ENCODE results near the gene CRNKL1.

CRNKL1 gene

DNA sequence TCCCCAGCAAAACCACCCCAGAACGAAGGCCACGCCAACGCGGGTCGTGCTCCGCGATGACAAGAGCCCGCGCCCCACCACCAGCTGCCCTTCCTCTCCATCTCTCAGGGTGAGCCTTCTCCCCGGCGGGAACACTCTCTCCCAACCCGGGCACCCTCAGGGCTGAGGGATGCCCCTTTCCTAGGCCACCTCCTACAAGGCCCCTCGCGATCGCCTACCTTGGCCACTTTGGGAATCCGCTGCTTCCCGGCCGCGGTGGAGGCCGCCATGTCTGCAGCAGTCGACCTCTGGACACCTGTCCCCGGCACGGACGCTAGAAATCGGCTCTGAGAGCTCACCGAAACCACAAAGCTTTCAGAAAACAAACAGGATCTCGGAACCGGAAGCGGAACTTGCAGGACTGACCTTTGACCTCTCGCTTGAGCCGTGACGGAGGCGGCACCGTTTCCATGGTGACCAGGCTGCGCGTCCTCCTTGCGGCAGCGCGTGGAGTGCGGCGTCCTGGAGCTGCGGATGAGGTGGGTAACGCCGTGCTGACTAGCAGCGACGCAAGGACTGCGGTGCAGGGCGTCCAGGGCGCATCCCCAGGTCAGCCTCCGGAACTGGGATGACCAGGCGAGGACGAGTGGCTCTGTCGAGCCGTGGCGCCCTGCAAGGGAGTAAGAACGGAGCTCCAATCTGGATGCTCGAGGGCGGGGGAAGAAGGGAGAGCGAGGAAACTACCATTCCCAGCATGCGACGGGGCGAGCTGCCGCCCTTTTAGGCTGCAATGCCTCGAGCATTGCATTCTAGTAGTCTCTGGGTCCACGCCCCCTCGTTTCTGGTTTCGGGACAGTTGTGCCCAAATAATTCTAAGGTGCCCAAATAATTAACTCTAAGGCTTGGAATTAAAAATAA lies at the start of gene CRNKL1, which contains the start of gene CFAP61:
TSS of gene CRNKL1 (minus strand) at position 393 of the 897 bp plus-strand sequence. CDS start at position 269, 124 bp downstream.
TSS of gene CFAP61 (plus strand) at position 459 of the 897 bp plus-strand sequence. CDS start 4,122 bp downstream, outside the sequence.
- peak; percentile 99 for DNase-seq (ENCODE audit: low spot score)

DNA sequence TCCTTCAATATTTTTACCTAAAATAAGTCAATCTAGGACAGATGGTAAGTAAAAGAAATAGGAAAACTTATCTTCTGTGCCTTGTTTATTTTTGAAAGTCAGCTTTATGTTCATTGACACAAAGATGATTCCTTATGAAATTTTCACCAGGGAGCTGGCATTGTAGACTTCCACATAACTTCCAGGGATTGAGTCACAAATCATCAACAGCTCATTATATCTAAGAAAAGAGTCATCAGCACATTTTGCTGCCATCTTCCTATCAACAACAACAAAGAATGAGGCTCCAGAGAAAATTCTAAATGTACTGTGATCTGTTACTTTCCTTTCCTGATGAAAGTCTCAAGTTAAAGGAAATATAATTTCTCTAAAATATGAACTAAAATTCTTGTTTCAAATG lies 48.6 kb upstream of the CRNKL1 start:
- DNase-seq (ENCODE audit: low spot score) = no peak

DNA sequence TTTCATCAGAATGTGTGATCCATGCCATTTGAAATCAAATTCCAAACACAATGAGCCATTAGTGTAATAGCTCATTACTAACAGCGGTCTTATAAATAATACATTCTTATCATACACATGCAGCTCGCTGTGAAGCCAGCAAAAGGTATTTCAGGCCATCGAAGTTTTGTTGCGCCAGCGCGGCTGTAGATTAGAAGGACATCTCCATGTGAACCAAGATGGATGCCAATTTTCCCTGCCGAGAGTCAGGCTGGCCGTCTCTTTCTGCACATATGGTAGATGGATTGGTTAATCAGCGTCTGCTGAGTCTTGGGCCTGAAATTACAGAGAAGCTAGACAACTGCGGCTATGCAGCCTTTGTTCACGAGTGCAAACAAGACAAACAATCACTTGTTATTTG lies 44.2 kb upstream of the CRNKL1 start:
- no peak for DNase-seq (ENCODE audit: low spot score)

DNA sequence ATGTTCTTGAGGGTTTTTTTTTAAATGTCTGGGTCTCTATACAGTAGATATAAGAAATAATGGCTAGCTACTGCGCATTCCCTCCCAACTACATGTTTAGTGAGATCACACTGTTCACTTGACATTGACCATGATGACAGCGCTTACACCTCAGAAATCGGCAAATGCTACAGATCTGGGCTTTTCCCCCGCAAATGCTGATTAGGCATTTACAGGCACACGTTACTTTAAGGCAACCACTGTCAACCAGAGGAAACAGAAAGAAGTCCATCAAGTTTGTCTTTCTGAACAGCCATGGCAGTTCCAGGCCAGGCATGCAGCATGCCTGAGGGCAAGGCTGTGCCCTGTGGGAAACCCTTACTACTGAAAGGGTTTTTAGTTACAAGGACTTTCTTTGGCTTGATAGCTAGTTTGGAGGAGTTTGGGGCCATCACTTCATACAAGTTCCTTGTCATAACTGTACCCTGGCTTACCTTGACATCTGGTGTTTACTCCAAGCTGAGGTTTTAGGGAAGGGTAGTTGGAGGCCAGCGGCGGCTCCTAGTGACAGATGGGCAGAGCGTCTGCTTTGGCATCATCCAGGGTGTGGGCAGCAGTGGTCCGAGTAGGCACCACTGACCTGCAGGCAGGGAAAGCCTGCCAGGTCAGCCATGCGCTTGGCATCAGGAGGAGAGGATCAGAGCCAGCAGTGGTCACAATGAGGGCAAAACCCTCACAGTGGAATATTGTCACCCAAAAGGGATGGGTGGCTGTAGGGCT lies 43.0 kb upstream of the CRNKL1 start:
- DNase-seq (ENCODE audit: low spot score) = no peak

DNA sequence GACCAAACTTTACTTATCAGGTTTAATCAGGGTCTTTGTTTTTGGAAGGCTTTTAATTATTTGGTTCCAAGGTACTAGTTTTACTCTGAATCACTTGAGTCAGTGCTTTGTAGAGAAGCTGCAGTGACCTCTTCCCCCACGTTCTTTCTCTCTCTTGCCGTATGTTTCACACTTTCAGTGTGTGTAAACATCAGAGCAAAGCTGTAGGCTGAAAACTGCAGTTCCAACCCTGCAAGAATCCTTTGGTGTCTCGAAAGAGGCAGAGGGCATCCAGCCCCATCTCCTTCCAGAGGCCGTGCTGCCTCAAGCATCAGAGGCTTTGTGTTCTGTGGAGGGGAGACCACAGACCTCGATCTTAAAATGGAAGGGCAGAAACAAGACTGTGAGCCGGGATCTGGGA lies 42.1 kb upstream of the CRNKL1 start:
- no peak for DNase-seq (ENCODE audit: low spot score)

DNA sequence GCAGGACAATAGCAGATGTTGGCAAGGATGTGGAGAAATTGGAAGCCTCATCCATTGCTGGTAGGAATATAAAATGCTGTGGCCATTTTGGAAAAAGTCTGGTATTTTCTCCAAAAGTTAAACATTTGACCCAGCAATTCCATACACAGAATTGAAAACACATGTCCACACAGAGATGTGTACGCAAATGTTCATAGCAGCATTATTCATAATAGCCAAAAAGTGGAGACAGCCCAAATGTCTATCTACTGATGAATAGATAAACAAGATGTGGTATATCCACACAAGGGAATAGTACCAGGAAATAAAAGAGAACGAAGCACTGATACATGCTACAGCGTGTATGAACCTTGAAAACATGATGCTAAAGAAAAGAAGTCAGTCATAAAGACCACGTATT lies 40.6 kb upstream of the CRNKL1 start:
- DNase-seq (ENCODE audit: low spot score) = no peak

DNA sequence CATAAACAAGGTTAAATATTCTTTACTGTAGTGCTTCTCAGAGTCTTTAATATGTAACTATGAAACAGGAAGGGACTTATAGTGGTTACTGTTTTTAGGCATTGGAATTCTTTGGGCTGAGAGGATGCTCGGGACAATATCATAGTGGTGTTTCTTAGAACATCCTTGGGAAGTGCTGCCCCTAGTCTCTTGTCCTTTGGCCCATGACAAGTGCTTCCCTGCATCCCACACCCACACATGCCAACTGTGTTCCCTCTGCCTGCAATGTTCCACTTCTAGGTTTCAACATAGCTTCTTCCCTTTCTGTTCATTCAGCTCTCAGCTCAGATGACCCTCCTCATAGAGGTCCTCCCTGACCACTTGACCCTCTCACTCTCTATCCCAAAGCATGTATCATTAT lies 37.7 kb upstream of the CRNKL1 start:
- no peak for DNase-seq (ENCODE audit: low spot score)

DNA sequence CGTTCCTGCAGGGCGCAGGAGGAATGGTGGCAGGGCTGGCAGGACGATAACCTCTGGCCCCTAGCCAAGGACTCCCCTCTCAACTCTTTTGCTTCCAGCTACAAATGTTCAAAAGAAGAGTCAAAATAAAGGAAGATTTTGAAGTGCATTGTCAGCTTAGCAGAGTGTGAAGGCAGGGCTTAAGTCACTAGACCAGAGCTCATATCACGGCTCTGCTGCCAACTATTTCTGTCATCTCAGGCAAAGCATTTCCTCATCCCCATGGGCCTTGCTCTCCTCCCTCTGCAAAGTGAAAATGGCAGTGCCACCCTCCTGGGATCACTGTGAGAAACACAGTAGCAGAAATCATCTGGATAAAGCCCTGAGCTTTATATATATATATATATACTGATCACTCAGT lies 36.8 kb upstream of the CRNKL1 start:
- DNase-seq (ENCODE audit: low spot score) = no peak

DNA sequence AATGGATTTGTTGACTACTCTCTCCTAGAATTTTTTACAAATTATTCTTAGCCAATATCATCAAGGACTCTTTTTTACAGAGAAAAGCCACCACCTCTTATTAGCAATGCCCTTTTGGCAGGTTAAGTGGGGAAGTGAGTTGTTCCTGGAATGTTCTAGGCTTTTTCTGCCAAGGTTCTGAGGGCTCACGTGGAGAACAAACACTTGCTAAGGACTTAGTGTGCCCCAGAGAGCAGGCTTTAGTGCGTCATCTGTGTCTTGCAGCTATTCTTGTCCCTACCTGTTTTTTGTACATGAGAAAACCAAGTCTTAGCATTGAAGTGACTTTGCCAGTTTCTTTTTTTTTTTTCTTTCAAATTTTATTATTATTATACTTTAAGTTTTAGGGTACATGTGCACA lies 33.5 kb upstream of the CRNKL1 start:
- no peak for DNase-seq (ENCODE audit: low spot score)

DNA sequence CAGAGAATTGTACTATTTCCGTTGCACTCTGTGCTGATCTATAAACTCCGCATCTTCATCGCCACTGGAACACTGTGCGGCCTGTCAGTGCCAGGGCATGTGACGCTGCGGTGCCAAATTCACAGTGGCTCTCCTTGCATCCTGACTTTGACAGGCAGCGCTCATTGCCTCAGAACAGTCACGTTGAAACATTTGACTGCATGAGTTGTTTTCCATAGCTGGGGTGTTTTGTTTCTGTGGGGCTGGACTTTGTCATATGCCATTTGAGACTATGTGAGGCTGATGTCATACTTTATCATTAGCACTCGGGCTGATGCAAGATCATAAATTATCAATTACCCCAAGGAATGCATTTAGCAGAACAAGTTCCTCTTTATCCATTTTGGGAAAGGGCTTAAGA lies 32.8 kb upstream of the CRNKL1 start:
- DNase-seq (ENCODE audit: low spot score) = no peak

DNA sequence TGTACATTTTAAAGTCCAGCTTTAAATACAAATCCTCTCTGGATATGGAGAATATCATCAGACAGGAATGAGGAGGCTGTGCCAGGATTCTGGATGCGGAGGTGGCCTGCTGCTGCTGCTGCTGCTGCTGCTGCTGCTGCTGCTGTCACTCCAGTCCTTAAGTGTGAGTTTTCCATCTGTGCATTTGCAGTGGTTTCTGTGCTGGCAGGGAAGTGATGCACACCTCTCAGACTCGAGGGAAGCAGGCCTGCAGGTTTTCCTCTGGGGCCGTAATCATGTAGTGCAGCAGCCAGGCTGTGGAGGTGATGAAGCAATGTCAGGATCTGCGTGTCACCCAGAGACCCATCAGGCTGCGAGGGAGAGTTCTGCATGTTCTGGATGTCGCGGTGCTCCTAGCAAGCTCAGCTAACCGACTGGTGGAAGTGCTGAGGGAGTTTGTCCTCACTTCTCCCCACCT lies 32.1 kb upstream of the CRNKL1 start:
- DNase-seq (ENCODE audit: low spot score) = no peak

DNA sequence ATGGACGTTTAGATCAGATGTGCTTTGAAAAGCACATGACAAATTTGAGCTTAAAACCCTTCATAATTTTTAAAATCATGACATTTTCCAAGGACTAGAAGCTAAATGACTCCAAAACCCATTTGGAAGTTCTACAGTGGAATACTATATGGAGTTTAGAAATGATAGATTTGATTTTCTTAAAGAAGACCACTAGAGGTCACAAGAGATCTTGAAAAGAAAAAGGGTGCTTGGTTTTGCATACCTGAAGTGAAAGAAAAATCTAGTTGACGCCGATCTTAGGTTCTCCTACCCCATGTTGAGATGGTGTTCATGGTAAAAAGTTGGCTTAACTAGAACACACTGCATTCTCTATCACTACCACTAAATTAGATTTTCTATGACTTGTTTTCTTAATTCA lies 31.5 kb upstream of the CRNKL1 start:
- peak; percentile 81 for DNase-seq (ENCODE audit: low spot score)

DNA sequence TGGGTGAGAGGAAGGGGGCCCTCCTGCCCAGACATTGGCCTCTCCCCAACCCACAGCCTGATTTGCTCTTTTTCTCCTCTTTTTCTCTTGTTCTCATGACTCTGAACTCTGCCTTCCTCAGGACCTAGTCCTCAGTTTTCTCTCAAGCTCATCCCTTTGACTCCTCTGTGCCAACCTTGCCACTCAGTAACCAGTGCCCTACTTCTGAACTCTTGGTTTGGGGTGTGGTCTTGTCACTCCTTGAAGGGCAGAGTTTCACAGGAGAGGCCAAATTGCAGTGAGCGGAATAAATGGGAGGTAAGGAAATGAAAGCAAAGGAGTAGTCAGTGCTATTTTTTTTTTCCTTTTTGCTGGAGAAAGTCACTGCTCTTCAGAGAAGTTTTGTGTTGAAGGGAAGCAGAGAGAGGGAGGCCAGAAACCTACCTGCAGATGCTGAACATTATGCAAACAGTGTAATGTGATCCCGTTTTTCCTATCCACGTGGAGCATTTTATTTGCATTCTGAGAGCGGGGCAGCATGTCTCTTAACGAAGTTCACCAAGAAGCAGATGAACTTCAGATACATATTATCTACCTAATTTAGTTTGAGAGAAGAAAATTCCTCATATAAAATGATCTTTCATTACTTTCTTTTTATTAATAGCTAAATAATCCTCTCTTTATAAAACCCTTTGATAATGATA lies 27.0 kb upstream of the CRNKL1 start:
- no peak for DNase-seq (ENCODE audit: low spot score)

DNA sequence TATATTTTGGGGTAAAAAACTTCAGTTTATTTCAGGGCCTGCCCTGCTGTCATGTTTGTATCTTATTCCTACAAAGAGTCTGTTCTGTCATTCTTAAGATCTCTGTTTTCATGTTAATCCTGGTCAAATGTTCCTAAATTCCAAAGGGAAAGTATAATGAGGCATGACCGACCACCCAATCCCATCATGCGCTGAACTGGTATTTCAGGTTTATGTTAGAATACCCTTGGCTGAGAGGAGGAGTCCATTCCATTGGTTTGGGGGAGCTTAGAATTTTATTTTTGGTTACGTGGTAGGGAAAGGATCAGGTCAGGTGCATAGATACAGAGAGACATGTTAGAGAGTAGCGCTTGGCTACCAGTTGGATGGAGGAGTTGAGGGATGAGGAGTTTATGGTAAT lies 25.8 kb upstream of the CRNKL1 start:
- DNase-seq (ENCODE audit: low spot score) = no peak

DNA sequence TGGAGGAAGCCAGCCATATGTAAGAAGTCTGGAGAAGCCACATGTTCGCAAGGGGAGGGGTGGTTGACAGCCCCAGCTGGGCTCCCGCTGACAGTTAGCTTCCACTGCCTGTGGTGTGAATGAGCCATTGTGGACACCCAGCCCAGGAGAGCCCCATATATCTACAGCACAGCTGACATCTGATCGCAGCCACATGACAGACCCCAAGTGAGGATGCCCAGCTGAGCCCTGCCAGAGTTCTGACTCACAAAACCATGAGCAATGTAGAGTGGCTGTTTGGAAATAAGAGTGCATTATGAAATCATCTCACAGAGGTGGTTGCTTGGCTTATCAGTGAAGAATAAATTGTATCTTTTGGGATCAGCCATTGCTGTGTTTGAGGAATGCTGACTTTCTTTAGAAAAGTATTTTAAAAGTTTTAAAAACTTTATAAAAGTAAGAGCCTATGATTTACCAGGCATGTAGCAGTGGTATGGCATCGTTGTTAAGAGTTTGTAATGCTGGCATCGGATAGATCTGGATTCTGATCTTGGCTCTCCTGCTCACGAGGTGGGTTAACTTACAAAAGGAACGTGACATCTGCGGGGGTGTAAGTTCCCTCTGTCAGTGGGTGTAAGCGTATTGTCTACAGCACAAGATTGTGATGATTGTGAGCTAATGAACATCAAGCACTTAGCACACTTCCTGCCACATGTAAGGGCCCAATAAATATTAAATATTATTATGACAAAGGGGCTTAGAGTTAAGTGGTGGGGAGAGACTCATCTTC lies 24.2 kb upstream of the CRNKL1 start:
- DNase-seq (ENCODE audit: low spot score) = peak; percentile 56

DNA sequence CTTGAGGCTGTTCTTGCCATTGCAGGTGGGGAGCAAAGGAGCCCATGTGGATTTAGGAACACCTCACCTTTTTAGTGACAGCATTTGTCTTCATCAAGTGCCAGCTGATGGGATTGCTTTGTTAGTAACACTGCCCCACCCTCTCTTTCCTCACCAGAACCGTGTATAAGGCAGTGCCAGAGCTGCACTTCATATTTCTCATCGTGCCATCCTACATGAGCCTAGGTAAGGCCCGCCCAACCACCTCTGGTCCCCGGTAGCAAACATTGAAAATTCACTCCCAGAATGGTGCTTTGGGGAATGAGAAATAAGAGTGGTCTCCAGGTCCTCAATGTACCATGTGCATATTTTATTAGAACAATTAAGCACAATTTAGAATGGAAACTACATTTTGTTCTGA lies 22.8 kb upstream of the CRNKL1 start:
- DNase-seq (ENCODE audit: low spot score) = no peak

DNA sequence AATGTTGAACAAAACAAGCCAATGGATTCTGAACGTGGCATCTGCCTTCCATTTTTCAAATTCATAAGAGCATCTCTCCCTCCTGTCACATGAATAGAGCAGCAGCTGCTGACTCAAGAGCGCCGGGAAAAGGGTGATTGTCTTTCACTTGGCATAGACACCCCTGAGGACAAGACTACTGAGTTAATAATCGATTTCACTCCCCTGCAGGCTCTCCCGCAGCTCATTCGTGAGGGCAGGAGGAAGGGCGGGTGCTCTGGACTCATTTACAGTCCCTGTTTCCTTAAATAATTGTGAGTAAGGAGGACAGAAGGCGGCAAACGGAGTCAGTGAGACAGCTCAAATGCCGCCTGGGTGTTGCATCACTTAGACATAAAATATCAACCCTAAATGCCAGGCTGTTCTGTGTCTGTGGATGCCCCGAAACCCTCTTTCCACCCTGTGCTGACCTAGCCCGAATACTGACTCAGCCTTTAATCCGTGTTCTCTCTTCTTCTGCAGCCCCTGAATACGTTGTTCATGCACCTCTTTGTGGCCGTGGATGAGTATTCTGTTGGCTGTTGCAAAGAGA lies 21.6 kb upstream of the CRNKL1 start:
- no peak for DNase-seq (ENCODE audit: low spot score)

DNA sequence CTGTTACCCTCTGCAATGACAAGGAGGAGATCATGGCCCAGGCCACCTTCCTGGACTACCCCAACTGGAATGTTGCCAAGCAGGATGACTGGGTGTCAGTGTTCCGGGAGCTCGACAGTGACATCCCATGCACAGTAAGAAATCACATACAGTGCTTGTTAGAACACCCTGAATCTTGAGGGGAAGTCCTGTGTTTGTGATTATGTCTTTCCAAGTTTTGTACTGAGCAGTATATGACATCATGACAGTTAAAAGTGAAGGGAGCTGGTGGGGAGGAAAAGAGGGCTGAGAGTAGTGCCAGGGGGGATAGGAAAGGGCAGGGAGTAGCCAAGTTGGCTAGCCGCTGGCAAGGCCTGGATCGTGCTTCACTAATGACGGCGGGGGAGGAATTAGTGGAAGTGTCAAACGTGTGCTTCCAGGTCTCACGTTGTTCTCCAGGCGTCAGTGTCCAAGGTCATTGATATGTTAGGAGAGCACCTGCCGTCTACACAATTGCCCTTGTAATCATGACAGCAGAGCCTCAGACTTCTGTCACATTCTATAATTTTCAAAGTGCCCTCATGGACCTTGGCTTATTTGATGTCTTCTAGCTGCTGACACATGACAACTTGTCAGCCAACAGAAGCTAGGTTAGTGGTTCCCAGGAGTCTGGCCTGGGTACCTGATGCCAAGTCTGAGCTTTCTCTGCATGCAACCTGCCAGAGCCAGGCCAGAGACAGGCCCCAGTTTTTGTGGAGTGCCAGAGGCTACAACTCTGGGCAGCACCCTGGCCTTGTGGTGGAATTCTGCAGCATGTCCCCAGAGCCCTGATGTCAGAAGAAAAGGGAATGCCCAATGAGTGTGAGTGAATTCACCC lies 18.8 kb upstream of the CRNKL1 start:
- no peak for DNase-seq (ENCODE audit: low spot score)

DNA sequence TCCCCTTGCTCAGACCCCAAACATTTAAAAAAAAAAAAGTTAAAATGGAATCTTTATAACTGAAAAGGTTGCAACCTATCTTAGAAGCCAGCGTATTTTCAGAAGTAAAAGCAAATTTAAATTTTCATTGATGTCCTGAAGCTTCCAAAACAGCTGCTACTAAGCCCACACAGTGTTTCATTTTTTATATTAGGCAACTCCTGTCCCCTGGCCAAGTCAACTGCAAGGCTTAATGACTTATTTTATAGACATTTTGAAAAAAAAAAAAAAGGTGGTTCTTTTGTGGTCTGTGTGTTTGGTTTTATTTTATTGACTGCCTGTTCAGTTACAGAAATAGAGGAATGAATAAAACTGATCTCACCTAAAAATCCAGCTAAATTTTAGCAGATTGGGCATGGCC lies 13.1 kb upstream of the CRNKL1 start:
- DNase-seq (ENCODE audit: low spot score) = no peak

DNA sequence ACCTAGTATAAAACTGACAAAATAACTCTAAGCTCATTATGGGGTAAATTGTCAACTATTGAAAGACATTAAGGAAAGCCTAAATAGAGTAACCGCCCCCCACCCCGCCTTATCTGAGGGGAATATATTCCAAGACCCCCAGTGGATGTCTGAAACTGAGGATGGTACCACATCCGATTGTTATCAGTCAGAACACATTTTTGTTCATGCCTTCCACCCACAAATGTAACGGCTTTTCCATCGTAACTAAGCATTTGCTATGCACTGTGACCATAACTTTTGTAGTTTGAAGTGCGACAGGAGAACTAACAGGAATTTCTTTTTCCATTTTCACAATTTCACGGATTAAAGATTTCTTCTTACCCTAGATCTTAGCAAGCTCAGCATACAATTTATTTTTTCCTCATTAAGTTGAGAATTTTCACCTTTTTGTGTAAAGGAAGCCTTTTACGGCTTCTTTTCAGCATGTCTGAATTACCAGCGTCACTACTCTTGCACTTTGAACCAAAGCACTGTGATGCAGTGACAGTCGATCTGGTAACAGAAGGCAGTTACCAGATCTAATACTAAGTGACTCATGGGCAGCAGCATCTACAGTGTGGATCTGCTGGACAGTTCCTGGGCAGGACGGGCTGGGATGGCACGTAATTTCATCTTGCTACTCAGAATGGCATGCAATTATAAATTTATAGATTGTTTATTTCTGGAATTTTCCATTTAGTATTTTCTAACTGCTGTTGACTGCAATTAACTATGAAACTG lies 11.9 kb upstream of the CRNKL1 start:
- DNase-seq (ENCODE audit: low spot score) = no peak

Data from RKO (cell line).